Keratinocyte (primary cell): Measurements from ENCODE around the gene HCRTR1. TPM values are rescaled to one million over a fixed set of nuclear protein-coding genes. Genes with fewer than 3 reads are reported as not detected.
A peak's percentile ranks its signal among the peaks of the same experiment; 100 is the strongest.

Source experiments
- DNase-seq: peaks from one replicate; pipeline ENCODE4 v3.0.0-alpha.2; 2011; ENCODE audit warnings: low read depth, missing footprints, low spot score
- FAIRE-seq: peaks from 2 replicates; lab custom pipeline; 2011; peaks lifted over from hg19 to GRCh38; lab: Jason Lieb, UNC
- H2AFZ ChIP-seq: 2 replicates; pipeline ENCODE4 v1.6.0; 2012; ENCODE audit warnings: low read length, control low read depth, inconsistent platforms; ENCODE audit not compliant: control insufficient read depth
- H3K27ac ChIP-seq: 2 replicates; pipeline ENCODE4 v1.5.1; 2011; ENCODE audit warnings: low read length; ENCODE audit not compliant: control insufficient read depth, insufficient read depth
- H3K27me3 ChIP-seq: 3 replicates; pipeline ENCODE4 v1.6.0; 2011; ENCODE audit warnings: low read length; ENCODE audit not compliant: control insufficient read depth, insufficient read depth; ENCODE audit errors: extremely low read depth
- H3K36me3 ChIP-seq, 2 experiments: 2 replicates in 1 of 2; 3 replicates in 1 of 2; pipeline ENCODE4 v1.5.1; 2011; ENCODE audit warnings: low read length in 2 of 2, mild to moderate bottlenecking in 1 of 2; ENCODE audit not compliant: control insufficient read depth in 2 of 2, insufficient read depth in 2 of 2; ENCODE audit errors: extremely low read depth in 1 of 2
- H3K4me1 ChIP-seq: 3 replicates; pipeline ENCODE4 v1.5.1; 2011; ENCODE audit warnings: low read length; ENCODE audit not compliant: control insufficient read depth, insufficient read depth; ENCODE audit errors: extremely low read depth
- H3K4me2 ChIP-seq: 3 replicates; pipeline ENCODE4 v1.6.0; 2011; ENCODE audit warnings: low read depth, low read length; ENCODE audit not compliant: control insufficient read depth, insufficient read depth; ENCODE audit errors: extremely low read depth
- H3K4me3 ChIP-seq, 3 experiments: fragments of 200-600 bp in 1 of 3; sonication (generic) in 1 of 3; 2 replicates in 2 of 3; 3 replicates in 1 of 3; pipeline ENCODE4 v1.5.1; 2011 to 2016; ENCODE audit warnings: low read length in 3 of 3, mild to moderate bottlenecking in 3 of 3, control low read depth in 2 of 3, inconsistent platforms in 1 of 3, low read depth in 1 of 3, mixed read lengths in 1 of 3, mixed run types in 1 of 3, moderate library complexity in 1 of 3; ENCODE audit not compliant: control insufficient read depth in 2 of 3, insufficient read depth in 2 of 3; ENCODE audit errors: extremely low read depth in 1 of 3
- H3K79me2 ChIP-seq: 2 replicates; pipeline ENCODE4 v1.6.0; 2012; ENCODE audit warnings: low read length; ENCODE audit not compliant: control insufficient read depth, insufficient read depth
- H3K9ac ChIP-seq: 3 replicates; pipeline ENCODE4 v1.6.0; 2011; ENCODE audit warnings: low read length; ENCODE audit not compliant: control insufficient read depth, insufficient read depth; ENCODE audit errors: extremely low read depth
- H3K9me1 ChIP-seq: 3 replicates; pipeline ENCODE4 v1.6.0; 2011; ENCODE audit warnings: low read length; ENCODE audit not compliant: control insufficient read depth, insufficient read depth; ENCODE audit errors: extremely low read depth
- H3K9me3 ChIP-seq: 2 replicates; pipeline ENCODE4 v1.5.1; 2012; ENCODE audit warnings: low read depth, low read length; ENCODE audit not compliant: control insufficient read depth
- H4K20me1 ChIP-seq: 3 replicates; pipeline ENCODE4 v1.6.0; 2011; ENCODE audit warnings: low read length; ENCODE audit not compliant: control insufficient read depth, insufficient read depth; ENCODE audit errors: extremely low read depth
- EZH2 ChIP-seq: IDR thresholded peaks from one replicate; pipeline ENCODE4 v1.6.1; 2012; ENCODE audit warnings: inconsistent platforms, mild to moderate bottlenecking, low read length, moderate library complexity
- dilution Hi-C: fragments of 300-500 bp; cut with MboI; formaldehyde crosslinking; loops from one replicate; pipeline ENCODE4 v1.7.0; 2020; ENCODE audit warnings: low sequenced_read_pairs; ENCODE audit not compliant: extremely low pct_ligation_motif_present
- polyA plus RNA-seq, 5 experiments: library from polyadenylated mRNA; depleted of rRNA in 3 of 5; stranded (reverse) in 3 of 5; stranded (forward) in 1 of 5; unstranded in 1 of 5; fragments of >200 nt; gene quantifications; 1 replicate in 1 of 5; 2 replicates in 3 of 5; 3 replicates in 1 of 5; pipeline versions ENCODE4 v1.2.1 to v1.2.3, GENCODE V29; 2011 to 2012; ENCODE audit warnings: missing spikeins in 2 of 5, low read depth in 1 of 5, low replicate concordance in 1 of 5
- TF ChIP-seq, protein P1 (sequence below), 3 experiments: IDR thresholded peaks in 1 of 3; conservative IDR thresholded peaks in 1 of 3; optimal IDR thresholded peaks in 1 of 3; 2 replicates in 2 of 3; 3 replicates in 1 of 3; pipeline versions ENCODE3 to v1.5.1; 2011; ENCODE audit warnings: low read length in 3 of 3, mild to moderate bottlenecking in 3 of 3, moderate library complexity in 2 of 3, control low read depth in 1 of 3, inconsistent platforms in 1 of 3; ENCODE audit not compliant: insufficient read depth in 2 of 3; ENCODE audit errors: extremely low read depth in 1 of 3

Gene HCRTR1
- polyA plus RNA-seq, 1 donor (not counting 4 experiments of a cell fraction or from before 2014, with no cell fraction given), result not detected

DNA sequence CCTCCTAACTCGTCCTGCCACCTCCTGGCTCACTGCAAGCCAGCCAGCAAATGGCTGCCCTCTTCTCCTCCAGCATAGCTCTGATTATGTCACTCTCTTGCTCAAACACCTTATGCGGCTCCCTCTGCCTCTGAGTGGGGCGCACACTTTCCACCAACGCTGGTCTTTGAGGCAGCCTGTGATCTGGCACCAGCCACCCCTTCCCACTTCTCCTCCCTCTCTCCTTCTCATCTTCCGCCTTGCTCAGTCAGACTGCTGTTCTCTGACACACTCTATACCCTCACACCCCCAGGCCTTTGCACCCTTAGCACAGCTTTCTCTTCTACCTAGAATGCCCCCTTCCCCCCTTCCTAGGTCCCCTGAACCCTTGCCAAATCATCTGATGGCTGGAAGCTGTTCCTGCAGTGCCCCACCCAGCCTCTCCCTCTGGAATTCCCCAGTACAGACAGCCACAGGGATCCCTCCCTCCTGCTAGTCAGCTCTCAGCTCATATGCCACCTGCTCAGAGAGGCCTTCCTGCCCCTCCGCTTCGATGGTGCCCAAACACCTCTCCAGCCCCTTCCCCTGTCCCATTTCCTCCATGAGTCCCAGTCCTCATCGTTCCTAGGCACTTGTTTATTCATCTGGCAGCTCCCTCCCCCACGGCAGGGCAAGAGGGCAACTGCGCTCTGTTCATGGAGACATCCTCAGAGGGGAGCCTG, 48.9 kb downstream of the HCRTR1 start:
- no peaks in the 10 kb centered on the region for H4K20me1 ChIP-seq
- H3K9me3 ChIP-seq, result no peaks in the 10 kb centered on the region
- TF ChIP-seq, protein P1, sequence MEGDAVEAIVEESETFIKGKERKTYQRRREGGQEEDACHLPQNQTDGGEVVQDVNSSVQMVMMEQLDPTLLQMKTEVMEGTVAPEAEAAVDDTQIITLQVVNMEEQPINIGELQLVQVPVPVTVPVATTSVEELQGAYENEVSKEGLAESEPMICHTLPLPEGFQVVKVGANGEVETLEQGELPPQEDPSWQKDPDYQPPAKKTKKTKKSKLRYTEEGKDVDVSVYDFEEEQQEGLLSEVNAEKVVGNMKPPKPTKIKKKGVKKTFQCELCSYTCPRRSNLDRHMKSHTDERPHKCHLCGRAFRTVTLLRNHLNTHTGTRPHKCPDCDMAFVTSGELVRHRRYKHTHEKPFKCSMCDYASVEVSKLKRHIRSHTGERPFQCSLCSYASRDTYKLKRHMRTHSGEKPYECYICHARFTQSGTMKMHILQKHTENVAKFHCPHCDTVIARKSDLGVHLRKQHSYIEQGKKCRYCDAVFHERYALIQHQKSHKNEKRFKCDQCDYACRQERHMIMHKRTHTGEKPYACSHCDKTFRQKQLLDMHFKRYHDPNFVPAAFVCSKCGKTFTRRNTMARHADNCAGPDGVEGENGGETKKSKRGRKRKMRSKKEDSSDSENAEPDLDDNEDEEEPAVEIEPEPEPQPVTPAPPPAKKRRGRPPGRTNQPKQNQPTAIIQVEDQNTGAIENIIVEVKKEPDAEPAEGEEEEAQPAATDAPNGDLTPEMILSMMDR (optimal IDR thresholded peaks at IDR 0.05 in 1 of 3, IDR thresholded peaks at IDR 0.05 in 1 of 3, conservative IDR thresholded peaks at IDR 0.05 in 1 of 3; ENCODE audit: extremely low read depth in 1 of 3, insufficient read depth in 2 of 3, low read length in 3 of 3), result peak in 2 of 3 experiments; percentile 8
- TF ChIP-seq EZH2, result no peak
- FAIRE-seq (peak; percentile 17), DNase-seq (peak; percentile 85)
- peak overlapping the region; percentile 75 for H3K27ac ChIP-seq
- dilution Hi-C loops, result no loop called here
- no peak overlapping the region for H3K4me3 ChIP-seq
- peak overlapping the region; percentile 34 for H3K4me2 ChIP-seq
- H3K36me3 ChIP-seq, result peaks cover 14 to 50% of the 10 kb centered on the region in 2 experiments
- no peaks in the 10 kb centered on the region for H3K79me2 ChIP-seq
- H3K9ac ChIP-seq, result peak overlapping the region; percentile 71
- peaks cover 45% of the 10 kb centered on the region for H3K4me1 ChIP-seq
- no peak overlapping the region for H2AFZ ChIP-seq
- no peaks in the 10 kb centered on the region for H3K27me3 ChIP-seq
- peaks cover 3% of the 10 kb centered on the region for H3K9me1 ChIP-seq

DNA sequence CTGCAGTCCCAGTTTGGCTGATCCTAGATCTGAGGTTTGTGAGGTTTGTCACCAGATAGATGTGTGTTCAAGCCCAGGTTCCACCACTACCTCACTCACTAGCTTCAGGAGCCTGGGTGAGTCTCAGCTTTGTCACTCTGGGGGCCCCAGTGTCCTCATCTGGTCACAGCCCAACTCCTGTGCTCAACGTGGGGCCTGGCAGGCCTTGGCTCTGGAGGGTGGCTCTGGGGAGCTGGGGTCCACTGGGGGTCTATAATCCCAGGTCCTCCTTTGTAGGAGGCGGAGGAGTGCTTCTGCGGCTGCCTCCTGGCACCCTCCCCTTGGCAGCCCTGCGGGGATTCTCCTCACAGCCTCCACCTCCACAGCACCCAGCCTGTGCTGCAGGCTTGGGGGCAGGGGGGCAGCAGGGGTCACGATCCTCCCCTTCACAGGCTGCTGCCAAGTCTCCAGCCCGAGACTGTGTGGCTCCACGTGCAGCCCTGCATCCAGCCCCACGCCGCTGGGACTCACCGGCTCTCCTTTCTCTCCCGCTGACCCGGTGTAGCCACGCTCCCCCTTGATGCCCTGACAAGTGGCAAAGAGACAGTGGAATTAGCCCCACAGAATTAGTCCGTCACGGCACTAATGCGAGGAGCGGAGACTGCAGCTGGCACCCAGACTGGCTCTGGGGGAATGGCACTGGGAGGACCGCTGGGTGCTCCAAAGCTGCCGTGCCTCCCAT, 49.7 kb downstream of the HCRTR1 start:
- Histone ChIP-seq H3K36me3 (peaks cover 15 to 45% of the 10 kb centered on the region in 2 experiments), H3K27ac (peak overlapping the region; percentile 75)
- no peak for DNase-seq

More for the DNA sequence above, 49.7 kb downstream of the HCRTR1 start:
- Histone ChIP-seq H3K79me2 (no peaks in the 10 kb centered on the region), H3K4me2 (peak overlapping the region; percentile 12), H3K9me1 (peaks cover 3% of the 10 kb centered on the region), H3K9ac (peak overlapping the region; percentile 71), H3K27me3 (no peaks in the 10 kb centered on the region), H3K4me1 (peaks cover 45% of the 10 kb centered on the region), H3K9me3 (no peaks in the 10 kb centered on the region), H4K20me1 (no peaks in the 10 kb centered on the region), H2AFZ (no peak overlapping the region), H3K4me3 (no peak overlapping the region)
- dilution Hi-C loops, result no loop called here
- no peak for FAIRE-seq
- TF ChIP-seq, protein P1 (optimal IDR thresholded peaks at IDR 0.05 in 1 of 3, IDR thresholded peaks at IDR 0.05 in 1 of 3, conservative IDR thresholded peaks at IDR 0.05 in 1 of 3; ENCODE audit: extremely low read depth in 1 of 3, insufficient read depth in 2 of 3, low read length in 3 of 3), result no peak
- TF ChIP-seq EZH2, result no peak
